RWPE2 (cell line): Measurements from ENCODE around the gene ZNF469.

Experiments used
- ATAC-seq: fragments of 200-7000 bp; cut with Tn5 transposase; 3 replicates; pipeline ENCODE4 v1.9.1; 2021; ENCODE audit warnings: low read depth
- DNase-seq: peaks from one replicate; pipeline ENCODE4 v3.0.0-alpha.2; 2020; ENCODE audit warnings: low spot score
- H3K27ac ChIP-seq: fragments of 450-650 bp; 2 replicates; pipeline ENCODE4 v1.5.1; 2017; ENCODE audit warnings: mild to moderate bottlenecking; ENCODE audit not compliant: poor library complexity, severe bottlenecking
- H3K27me3 ChIP-seq: fragments of 250-450 bp; sonication (Bioruptor Pico); 2 replicates; pipeline ENCODE4 v1.5.1; 2021; ENCODE audit warnings: mild to moderate bottlenecking, moderate library complexity; ENCODE audit not compliant: insufficient read depth, poor library complexity, severe bottlenecking
- H3K36me3 ChIP-seq: fragments of 250-450 bp; sonication (Bioruptor Pico); 2 replicates; pipeline ENCODE4 v1.5.1; 2020; ENCODE audit warnings: low read depth, mild to moderate bottlenecking, moderate library complexity
- H3K4me1 ChIP-seq: fragments of 250-450 bp; sonication (Bioruptor Pico); 2 replicates; pipeline ENCODE4 v1.5.1; 2021; ENCODE audit warnings: mild to moderate bottlenecking, moderate library complexity; ENCODE audit not compliant: insufficient read depth, poor library complexity, severe bottlenecking
- H3K4me3 ChIP-seq: fragments of 250-450 bp; sonication (Bioruptor Pico); 2 replicates; pipeline ENCODE4 v1.5.1; 2021; ENCODE audit warnings: mild to moderate bottlenecking, moderate library complexity; ENCODE audit not compliant: severe bottlenecking
- H3K9me3 ChIP-seq: fragments of 250-450 bp; sonication (Bioruptor Pico); 2 replicates; pipeline ENCODE4 v1.5.1; 2021; ENCODE audit warnings: mild to moderate bottlenecking, moderate library complexity; ENCODE audit not compliant: severe bottlenecking
- CTCF ChIP-seq: fragments of 450-650 bp; IDR thresholded peaks from one replicate; pipeline ENCODE4 v1.5.1; 2017; ENCODE audit warnings: mild to moderate bottlenecking, moderate library complexity; ENCODE audit not compliant: poor library complexity, severe bottlenecking

ZNF469 gene

GRCh38 chr16:88382491-88383400 lies at the start of gene ZNF469:
TSS of gene ZNF469 (plus strand) at chr16:88382959. CDS start at chr16:88427471, 44,512 bp downstream.
- Histone ChIP-seq H3K9me3 (no peaks in the 10 kb centered on the region), H3K4me1 (no peaks in the 10 kb centered on the region), H3K4me3 (peak within 1 kb of the TSS; percentile 33), H3K27me3 (peaks cover 25% of the 10 kb centered on the region), H3K27ac (no peak within 1 kb of the TSS), H3K36me3 (no peaks in the 10 kb centered on the region)
- ATAC-seq (peak; percentile 51; the same call in 2 of the 3 replicates), DNase-seq (peak; percentile 47)
- no peak for TF ChIP-seq CTCF

GRCh38 chr16:88333848-88334777 lies 48.6 kb upstream of the ZNF469 start:
- Histone ChIP-seq H3K36me3 (no peaks in the 10 kb centered on the region), H3K27me3 (no peaks in the 10 kb centered on the region), H3K27ac (peak overlapping the region; percentile 97), H3K4me3 (no peak overlapping the region), H3K4me1 (peaks cover 20% of the 10 kb centered on the region), H3K9me3 (no peaks in the 10 kb centered on the region)
- TF ChIP-seq CTCF, result no peak
- no peak for DNase-seq
- ATAC-seq, result no peak

GRCh38 chr16:88334778-88335720 lies 47.7 kb upstream of the ZNF469 start:
- Histone ChIP-seq H3K27ac (no peak overlapping the region), H3K27me3 (no peaks in the 10 kb centered on the region), H3K4me3 (no peak overlapping the region), H3K9me3 (no peaks in the 10 kb centered on the region), H3K36me3 (no peaks in the 10 kb centered on the region), H3K4me1 (peaks cover 20% of the 10 kb centered on the region)
- ATAC-seq (no peak), DNase-seq (no peak)
- TF ChIP-seq CTCF, result no peak

- no peaks in the 10 kb centered on the region for H3K36me3 ChIP-seq
- no peak for TF ChIP-seq CTCF
- no peaks in the 10 kb centered on the region for H3K9me3 ChIP-seq
- no peaks in the 10 kb centered on the region for H3K27me3 ChIP-seq
- H3K27ac ChIP-seq, result no peak overlapping the region
- DNase-seq, result no peak
- peaks cover 17% of the 10 kb centered on the region for H3K4me1 ChIP-seq
- H3K4me3 ChIP-seq, result no peak overlapping the region
- ATAC-seq, result no peak
Observed at GRCh38 chr16:88337021-88337420, 45.7 kb upstream of the ZNF469 start.
